Osteocyte (in vitro differentiated cells): ENCODE results near the gene REPIN1. TPM values are rescaled to one million over a fixed set of nuclear protein-coding genes. Genes with fewer than 3 reads are reported as not detected.
A peak's percentile ranks its signal among the peaks of the same experiment; 100 is the strongest.

Source experiments
- DNase-seq: peaks from one replicate; pipeline ENCODE4 v3.0.0; 2021; ENCODE audit warnings: mixed read lengths; ENCODE audit not compliant: unreplicated experiment; ENCODE audit errors: extremely low spot score
- H3K27ac Mint-ChIP-seq: one replicate; pipeline ENCODE4 v1.8.0; 2021; ENCODE audit warnings: mild to moderate bottlenecking, mixed read lengths; ENCODE audit not compliant: unreplicated experiment
- H3K27me3 Mint-ChIP-seq: one replicate; pipeline ENCODE4 v1.8.0; 2021; ENCODE audit warnings: mixed read lengths; ENCODE audit not compliant: unreplicated experiment
- H3K36me3 Mint-ChIP-seq: one replicate; pipeline ENCODE4 v1.8.0; 2021; ENCODE audit warnings: mixed read lengths; ENCODE audit not compliant: unreplicated experiment
- H3K4me1 Mint-ChIP-seq: one replicate; pipeline ENCODE4 v1.8.0; 2021; ENCODE audit warnings: mixed read lengths; ENCODE audit not compliant: unreplicated experiment
- H3K4me3 Mint-ChIP-seq: one replicate; pipeline ENCODE4 v1.8.0; 2021; ENCODE audit warnings: mild to moderate bottlenecking, moderate library complexity, mixed read lengths; ENCODE audit not compliant: unreplicated experiment
- H3K9me3 Mint-ChIP-seq: one replicate; pipeline ENCODE4 v1.8.0; 2021; ENCODE audit warnings: mixed read lengths; ENCODE audit not compliant: unreplicated experiment
- CTCF ChIP-seq: fragments of 200-600 bp; sonication (generic); IDR thresholded peaks from 2 replicates; pipeline ENCODE4 v1.5.0; 2021; ENCODE audit warnings: antibody characterized with exemption, mild to moderate bottlenecking, moderate library complexity
- total RNA-seq: library from RNA; stranded (reverse); gene quantifications from 2 replicates; pipeline ENCODE4 v1.2.1, GENCODE V29; 2021

Gene REPIN1
- total RNA-seq, 1 donor from 2014 or later: 66.3 TPM

GRCh38 chr7:150375662-150376521 lies 7.3 kb downstream of the REPIN1 start:
- H3K36me3 Mint-ChIP-seq: peaks cover 17% of the 10 kb centered on the region
- H3K4me3 Mint-ChIP-seq: no peak overlapping the region
- no peak for DNase-seq
- TF ChIP-seq CTCF: no peak
- peaks cover 36% of the 10 kb centered on the region for H3K4me1 Mint-ChIP-seq
- no peak overlapping the region for H3K27ac Mint-ChIP-seq
- H3K9me3 Mint-ChIP-seq: no peaks in the 10 kb centered on the region
- H3K27me3 Mint-ChIP-seq: no peaks in the 10 kb centered on the region

- Mint-ChIP-seq H3K4me3 (no peak overlapping the region), H3K9me3 (no peaks in the 10 kb centered on the region), H3K27ac (no peak overlapping the region), H3K36me3 (peaks cover 17% of the 10 kb centered on the region), H3K27me3 (no peaks in the 10 kb centered on the region), H3K4me1 (peaks cover 36% of the 10 kb centered on the region)
- no peak for DNase-seq
- no peak for TF ChIP-seq CTCF
These were observed 7.9 kb downstream of the REPIN1 start for GRCh38 chr7:150376560-150376959.

GRCh38 chr7:150377196-150377595 lies 8.6 kb downstream of the REPIN1 start:
- H3K27ac Mint-ChIP-seq: peak overlapping the region; percentile 93
- no peaks in the 10 kb centered on the region for H3K9me3 Mint-ChIP-seq
- H3K36me3 Mint-ChIP-seq: peaks cover 17% of the 10 kb centered on the region
- no peak overlapping the region for H3K4me3 Mint-ChIP-seq
- DNase-seq: no peak
- no peaks in the 10 kb centered on the region for H3K27me3 Mint-ChIP-seq
- no peak for TF ChIP-seq CTCF
- peaks cover 38% of the 10 kb centered on the region for H3K4me1 Mint-ChIP-seq

- DNase-seq: no peak
- Mint-ChIP-seq H3K4me3 (no peak overlapping the region), H3K36me3 (peaks cover 15% of the 10 kb centered on the region), H3K4me1 (peaks cover 42% of the 10 kb centered on the region), H3K27me3 (no peaks in the 10 kb centered on the region), H3K9me3 (no peaks in the 10 kb centered on the region), H3K27ac (peak overlapping the region; percentile 93)
- TF ChIP-seq CTCF: no peak
These were observed 9.0 kb downstream of the REPIN1 start for GRCh38 chr7:150377635-150378034.

GRCh38 chr7:150378115-150378852 lies 9.7 kb downstream of the REPIN1 start:
- H3K4me1 Mint-ChIP-seq: peaks cover 48% of the 10 kb centered on the region

More at GRCh38 chr7:150378115-150378852, 9.7 kb downstream of the REPIN1 start:
- no peak for DNase-seq
- Mint-ChIP-seq H3K27me3 (no peaks in the 10 kb centered on the region), H3K36me3 (peaks cover 10% of the 10 kb centered on the region), H3K27ac (peak overlapping the region; percentile 93), H3K9me3 (no peaks in the 10 kb centered on the region), H3K4me3 (peak overlapping the region; percentile 70)
- TF ChIP-seq CTCF: peak; percentile 38
